SU-DHL-6 (cell line): Measurements from ENCODE around the gene DUS3L.

ENCODE experiments used
- H2AFZ ChIP-seq: fragments of 200-600 bp; sonication (generic); 2 replicates; pipeline ENCODE4 v1.6.1; 2014; ENCODE audit warnings: low read depth, mild to moderate bottlenecking, moderate library complexity, mixed read lengths, antibody characterized with exemption, low read length; ENCODE audit not compliant: severe bottlenecking
- H3F3A ChIP-seq: fragments of 200-600 bp; shearing (Covaris generic); 2 replicates; pipeline ENCODE4 v1.6.0; 2016; ENCODE audit warnings: antibody characterized with exemption, mild to moderate bottlenecking; ENCODE audit not compliant: insufficient read depth
- H3K27ac ChIP-seq: fragments of 200-600 bp; sonication (generic); 2 replicates; pipeline ENCODE4 v1.5.1; 2016; ENCODE audit warnings: low read depth, mild to moderate bottlenecking, low read length, moderate library complexity, mixed read lengths
- H3K27me3 ChIP-seq: fragments of 200-600 bp; sonication (generic), shearing (Covaris generic); 2 replicates; pipeline ENCODE4 v1.6.0; 2014; ENCODE audit warnings: mild to moderate bottlenecking, low read length
- H3K36me3 ChIP-seq: fragments of 200-600 bp; sonication (generic); 2 replicates; pipeline ENCODE4 v1.6.1; 2014; ENCODE audit warnings: mild to moderate bottlenecking, low read length, mixed read lengths
- H3K4me2 ChIP-seq: fragments of 300-600, 200-600 bp; shearing (Covaris generic), sonication (generic); 2 replicates; pipeline ENCODE4 v1.6.0; 2014; ENCODE audit warnings: low read length, low read depth, mild to moderate bottlenecking; ENCODE audit not compliant: poor library complexity, severe bottlenecking
- H3K4me3 ChIP-seq: fragments of 200-600 bp; sonication (generic); 2 replicates; pipeline ENCODE4 v1.5.1; 2014; ENCODE audit warnings: antibody characterized with exemption, low read length, mild to moderate bottlenecking, mixed read lengths; ENCODE audit not compliant: insufficient read depth, poor library complexity, severe bottlenecking
- H3K79me2 ChIP-seq: fragments of 200-600 bp; sonication (generic); 2 replicates; pipeline ENCODE4 v1.6.1; 2014; ENCODE audit warnings: mild to moderate bottlenecking, low read length, moderate library complexity; ENCODE audit not compliant: insufficient read depth
- H3K9ac ChIP-seq: fragments of 200-600 bp; sonication (generic); 2 replicates; pipeline ENCODE4 v1.7.0; 2014; ENCODE audit warnings: mild to moderate bottlenecking, low read length
- H3K9me2 ChIP-seq: fragments of 200-600 bp; sonication (generic); replicated peaks from 2 replicates; pipeline ENCODE4 v1.6.1; 2014; ENCODE audit warnings: low read length; ENCODE audit not compliant: insufficient read depth
- H3K9me3 ChIP-seq: fragments of 200-600 bp; sonication (generic); 2 replicates; pipeline ENCODE4 v1.6.1; 2014; ENCODE audit warnings: low read length, mixed read lengths; ENCODE audit not compliant: insufficient read depth
- H4K20me1 ChIP-seq: fragments of 200-600 bp; sonication (generic); 2 replicates; pipeline ENCODE4 v1.6.1; 2014; ENCODE audit warnings: low read depth, mild to moderate bottlenecking, antibody characterized with exemption, low read length, moderate library complexity, mixed read lengths
- CTCF ChIP-seq: fragments of 200-600 bp; sonication (generic); IDR thresholded peaks from one replicate; pipeline ENCODE4 v1.5.1; 2017; ENCODE audit warnings: antibody characterized with exemption, mild to moderate bottlenecking, low read length, moderate library complexity; ENCODE audit not compliant: insufficient read depth, poor library complexity, severe bottlenecking
- EZH2phosphoT487 ChIP-seq: fragments of 200-600 bp; sonication (generic), shearing (Covaris generic); conservative IDR thresholded peaks from 2 replicates; pipeline ENCODE4 v1.6.1; 2018; ENCODE audit warnings: mild to moderate bottlenecking, antibody characterized with exemption, low read length, moderate library complexity, mixed read lengths

Gene DUS3L

GRCh38 chr19:5778402-5778801 lies 12.6 kb downstream of the DUS3L start:
- Histone ChIP-seq H3K9ac (no peak overlapping the region), H3K36me3 (no peaks in the 10 kb centered on the region)

GRCh38 chr19:5775668-5776309 lies 15.2 kb downstream of the DUS3L start:
- Histone ChIP-seq H3K27me3 (no peaks in the 10 kb centered on the region), H4K20me1 (no peaks in the 10 kb centered on the region), H3K4me2 (no peak overlapping the region), H3F3A (no peaks in the 10 kb centered on the region), H3K9ac (no peak overlapping the region), H3K9me3 (no peaks in the 10 kb centered on the region), H3K4me3 (no peak overlapping the region), H2AFZ (no peak overlapping the region), H3K36me3 (no peaks in the 10 kb centered on the region), H3K79me2 (no peaks in the 10 kb centered on the region), H3K27ac (no peak overlapping the region), H3K9me2 (no peaks in the 10 kb centered on the region)
- TF ChIP-seq CTCF (no peak), EZH2phosphoT487 (no peak)

More at GRCh38 chr19:5778402-5778801, 12.6 kb downstream of the DUS3L start:
- Histone ChIP-seq H3K27me3 (no peaks in the 10 kb centered on the region), H3K4me3 (no peak overlapping the region), H3K9me2 (no peaks in the 10 kb centered on the region), H4K20me1 (no peaks in the 10 kb centered on the region), H3K79me2 (no peaks in the 10 kb centered on the region), H3F3A (no peaks in the 10 kb centered on the region), H3K9me3 (no peaks in the 10 kb centered on the region), H2AFZ (no peak overlapping the region), H3K27ac (no peak overlapping the region), H3K4me2 (no peak overlapping the region)
- no peak for TF ChIP-seq CTCF
- TF ChIP-seq EZH2phosphoT487: no peak

- Histone ChIP-seq H3K27ac (no peak overlapping the region), H4K20me1 (no peaks in the 10 kb centered on the region), H3K36me3 (no peaks in the 10 kb centered on the region), H3K9me3 (no peaks in the 10 kb centered on the region), H3K79me2 (no peaks in the 10 kb centered on the region), H3K9ac (no peak overlapping the region), H3K27me3 (no peaks in the 10 kb centered on the region), H2AFZ (no peak overlapping the region), H3K4me2 (no peak overlapping the region), H3F3A (no peaks in the 10 kb centered on the region), H3K4me3 (no peak overlapping the region), H3K9me2 (no peaks in the 10 kb centered on the region)
- TF ChIP-seq EZH2phosphoT487 (no peak), CTCF (no peak)
These were observed 16.0 kb downstream of the DUS3L start for GRCh38 chr19:5774921-5775320.
